K562 (cell line): ENCODE results near the gene BAHD1. TPM values are rescaled to one million over a fixed set of nuclear protein-coding genes. Genes with fewer than 3 reads are reported as not detected.

Experiments
- EZH2 ChIP-seq: IDR thresholded peaks from 2 replicates; pipeline ENCODE4 v1.6.1; 2012; ENCODE audit warnings: low read depth, mild to moderate bottlenecking, inconsistent platforms, low read length, borderline replicate concordance
- FOXA3 ChIP-seq, 2 experiments: fragments of 450-650 bp in 1 of 2; sonication (generic) in 1 of 2; formaldehyde crosslinking; IDR thresholded peaks in 1 of 2; conservative IDR thresholded peaks in 1 of 2; 2 replicates each; pipeline versions ENCODE4 v1.4.0 to v1.8.0; 2020 to 2022; ENCODE audit warnings: mild to moderate bottlenecking in 2 of 2, missing genetic modification reagents in 1 of 2
- GABPA ChIP-seq: fragments of 200-800 bp; sonication (Bioruptor generic); conservative IDR thresholded peaks from 2 replicates; pipeline ENCODE4 v1.6.1; 2016; ENCODE audit warnings: low read depth, missing genetic modification characterization, missing compliant biosample characterization
- HCFC1 ChIP-seq: IDR thresholded peaks from 2 replicates; pipeline ENCODE4 v1.6.1; 2012; ENCODE audit warnings: low read depth, low read length, improper control_type of control experiment
- HNRNPLL ChIP-seq: fragments of 200-400 bp; formaldehyde crosslinking; IDR thresholded peaks from 2 replicates; pipeline ENCODE4 v1.6.1; 2017; ENCODE audit warnings: low read length, low read depth, mild to moderate bottlenecking; ENCODE audit not compliant: poor library complexity, severe bottlenecking
- MAFG ChIP-seq: fragments of 450-650 bp; conservative IDR thresholded peaks from 2 replicates; pipeline ENCODE4 v1.6.1; 2016; ENCODE audit warnings: missing genetic modification characterization, missing compliant biosample characterization
- MNT ChIP-seq, 2 experiments: fragments of 450-650 bp; conservative IDR thresholded peaks; 2 replicates each; pipeline ENCODE4 v1.6.1; 2017; ENCODE audit warnings: mild to moderate bottlenecking in 2 of 2, moderate library complexity in 2 of 2
- NRF1 ChIP-seq, 2 experiments: fragments of 450-650 bp; IDR thresholded peaks in 1 of 2; conservative IDR thresholded peaks in 1 of 2; 2 replicates each; pipeline ENCODE4 v1.6.1; 2014; ENCODE audit warnings: mild to moderate bottlenecking in 2 of 2
- PHF20 ChIP-seq: fragments of 450-650 bp; IDR thresholded peaks from 2 replicates; pipeline ENCODE4 v1.6.1; 2018; ENCODE audit not compliant: partially characterized antibody
- RFX1 ChIP-seq: fragments of 450-650 bp; IDR thresholded peaks from 2 replicates; pipeline ENCODE4 v1.6.1; 2016; ENCODE audit warnings: mild to moderate bottlenecking, moderate library complexity
- RNF2 ChIP-seq: sonication (generic); IDR thresholded peaks from 2 replicates; pipeline ENCODE4 v1.6.1; 2016
- SAP30 ChIP-seq: fragments of 200-600 bp; sonication (generic); IDR thresholded peaks from 2 replicates; pipeline ENCODE4 v1.6.1; 2012; ENCODE audit warnings: borderline replicate concordance, low read depth, mild to moderate bottlenecking, moderate library complexity, low read length, control low read depth, inconsistent platforms; ENCODE audit not compliant: insufficient read depth, poor library complexity, severe bottlenecking
- STAG1 ChIP-seq: sonication (generic); formaldehyde crosslinking; IDR thresholded peaks from 2 replicates; pipeline ENCODE4 v1.5.0; 2020; ENCODE audit warnings: missing genetic modification reagents, borderline replicate concordance
- TAF1 ChIP-seq: IDR thresholded peaks from 2 replicates; pipeline ENCODE4 v1.6.1; 2011; ENCODE audit warnings: mild to moderate bottlenecking, low read length, moderate library complexity; ENCODE audit not compliant: insufficient read depth, control insufficient read depth, severe bottlenecking; ENCODE audit errors: extremely low read depth
- TSC22D4 ChIP-seq: fragments of 450-650 bp; IDR thresholded peaks from 2 replicates; pipeline ENCODE4 v1.6.1; 2016; ENCODE audit warnings: missing genetic modification characterization, missing biosample characterization, control low read depth
- XRCC4 ChIP-seq: IDR thresholded peaks from one replicate; pipeline ENCODE4 v1.6.1; 2011; ENCODE audit not compliant: insufficient read depth, insufficient read length; ENCODE audit errors: extremely low read depth
- YY1 ChIP-seq, 3 experiments: IDR thresholded peaks; 2 replicates each; pipeline ENCODE4 v1.6.1; 2011; ENCODE audit warnings: low read length in 2 of 3, mild to moderate bottlenecking in 2 of 3, moderate library complexity in 2 of 3, borderline replicate concordance in 1 of 3, control low read depth in 1 of 3, low read depth in 1 of 3; ENCODE audit not compliant: insufficient read depth in 3 of 3, insufficient replicate concordance in 2 of 3, control insufficient read depth in 1 of 3, insufficient read length in 1 of 3; ENCODE audit errors: extremely low read depth in 1 of 3
- ZBTB5 ChIP-seq: fragments of 450-650 bp; IDR thresholded peaks from 2 replicates; pipeline ENCODE4 v1.6.1; 2017; ENCODE audit warnings: antibody characterized with exemption
- ZNF133 ChIP-seq: fragments of 250-450 bp; sonication (Bioruptor Pico); IDR thresholded peaks from 2 replicates; pipeline ENCODE4 v1.4.0; 2020; ENCODE audit warnings: mild to moderate bottlenecking
- ZNF584 ChIP-seq: fragments of 200-800 bp; sonication (Bioruptor generic); IDR thresholded peaks from 2 replicates; pipeline ENCODE4 v1.6.1; 2016; ENCODE audit warnings: low read depth, mild to moderate bottlenecking, missing genetic modification characterization, missing compliant biosample characterization
- ZNF639 ChIP-seq, 2 experiments: fragments of 200-800 bp in 1 of 2; sonication (Bioruptor generic) in 1 of 2; sonication (generic) in 1 of 2; formaldehyde crosslinking in 1 of 2; IDR thresholded peaks in 1 of 2; conservative IDR thresholded peaks in 1 of 2; 2 replicates each; pipeline versions ENCODE4 v1.5.0 to v1.6.1; 2016 to 2020; ENCODE audit warnings: missing compliant biosample characterization in 1 of 2, missing genetic modification characterization in 1 of 2, missing genetic modification reagents in 1 of 2
- polyA plus RNA-seq, 8 experiments: library from polyadenylated mRNA; depleted of rRNA in 4 of 8; stranded (reverse) in 5 of 8; unstranded in 3 of 8; fragments of >200 nt; fragmentation: Nextera tagmentation in 2 of 8; fragmentation: Illumina TruSeq in 1 of 8; extraction: Ambion mirVana in 2 of 8; extraction: Trizol in 1 of 8; gene quantifications; 2 replicates each; pipeline versions ENCODE4 v1.2.1 to v1.2.3, GENCODE V29; 2011 to 2014; ENCODE audit warnings: inconsistent platforms in 1 of 8, missing spikeins in 1 of 8
- total RNA-seq, 7 experiments: library from RNA; depleted of rRNA in 6 of 7; stranded (reverse); fragments of >200 nt in 6 of 7; fragmentation: Illumina TruSeq in 2 of 7; extraction: Trizol in 2 of 7; gene quantifications; 2 replicates each; pipeline versions ENCODE4 v1.2.1 to v1.2.3, GENCODE V29; 2011 to 2021; ENCODE audit warnings: low replicate concordance in 1 of 7

The BAHD1 gene
- total and polyA plus RNA-seq, 9 of the 15 experiments (the other 6 are each of a cell fraction or from before 2014, with no cell fraction given) = 0.55 to 38.5 (median 11.5) TPM

- no peak for TF ChIP-seq EZH2
- peak in 1 of 2 experiments; percentile 63; a peak in 2 of 4 replicates for TF ChIP-seq MNT (conservative IDR thresholded peaks at IDR 0.05)
- TF ChIP-seq GABPA = no peak
- no peak for TF ChIP-seq ZNF639 (CRISPR knock-in tag; conservative IDR thresholded peaks at IDR 0.05 in 1 of 2, IDR thresholded peaks at IDR 0.05 in 1 of 2)
- peak in 2 of 3 experiments; percentile 48 to 65 for TF ChIP-seq YY1 (IDR thresholded peaks at IDR 0.05; ENCODE audit: borderline replicate concordance in 1 of 3, control insufficient read depth in 1 of 3, extremely low read depth in 1 of 3, insufficient read depth in 3 of 3, insufficient read length in 1 of 3, insufficient replicate concordance in 2 of 3, low read depth in 1 of 3, low read length in 2 of 3)
- TF ChIP-seq HNRNPLL = peak; percentile 94
- 0 out of 2 replicates have a peak, but pooled peaks have one; percentile 31 for TF ChIP-seq ZNF584
- no peak for TF ChIP-seq RFX1
- no peak for TF ChIP-seq XRCC4
- TF ChIP-seq TSC22D4 (tag) = no peak
- TF ChIP-seq TAF1 = peak; percentile 20
- no peak for TF ChIP-seq ZNF133 (CRISPR knock-in tag)
- no peak for TF ChIP-seq MAFG (tag)
- TF ChIP-seq STAG1 (CRISPR knock-in tag) = no peak
- peak; percentile 56 for TF ChIP-seq PHF20
- TF ChIP-seq HCFC1 = peak; percentile 22; the same call in 1 of the 2 replicates
- TF ChIP-seq FOXA3 (CRISPR knock-in tag; conservative IDR thresholded peaks at IDR 0.05 in 1 of 2, IDR thresholded peaks at IDR 0.05 in 1 of 2) = no peak
- TF ChIP-seq ZBTB5 = no peak
- TF ChIP-seq SAP30 = peak; percentile 3
- TF ChIP-seq RNF2 = peak; percentile 36; the same call in 1 of the 2 replicates
- TF ChIP-seq NRF1 (conservative IDR thresholded peaks at IDR 0.05 in 1 of 2, IDR thresholded peaks at IDR 0.05 in 1 of 2) = peak; percentile 91 to 92
Measured at GRCh38 chr15:40511472-40512133, 70.8 kb downstream of the BAHD1 start (continued).
